ENCODE data around the gene STPG3. TPM values are rescaled to one million over a fixed set of nuclear protein-coding genes. Genes with fewer than 3 reads are reported as not detected.

Gene STPG3
- total and polyA plus RNA-seq, 2 of the 13 experiments (the other 11 are each of a cell fraction or from before 2014, with no cell fraction given): not detected

DNA sequence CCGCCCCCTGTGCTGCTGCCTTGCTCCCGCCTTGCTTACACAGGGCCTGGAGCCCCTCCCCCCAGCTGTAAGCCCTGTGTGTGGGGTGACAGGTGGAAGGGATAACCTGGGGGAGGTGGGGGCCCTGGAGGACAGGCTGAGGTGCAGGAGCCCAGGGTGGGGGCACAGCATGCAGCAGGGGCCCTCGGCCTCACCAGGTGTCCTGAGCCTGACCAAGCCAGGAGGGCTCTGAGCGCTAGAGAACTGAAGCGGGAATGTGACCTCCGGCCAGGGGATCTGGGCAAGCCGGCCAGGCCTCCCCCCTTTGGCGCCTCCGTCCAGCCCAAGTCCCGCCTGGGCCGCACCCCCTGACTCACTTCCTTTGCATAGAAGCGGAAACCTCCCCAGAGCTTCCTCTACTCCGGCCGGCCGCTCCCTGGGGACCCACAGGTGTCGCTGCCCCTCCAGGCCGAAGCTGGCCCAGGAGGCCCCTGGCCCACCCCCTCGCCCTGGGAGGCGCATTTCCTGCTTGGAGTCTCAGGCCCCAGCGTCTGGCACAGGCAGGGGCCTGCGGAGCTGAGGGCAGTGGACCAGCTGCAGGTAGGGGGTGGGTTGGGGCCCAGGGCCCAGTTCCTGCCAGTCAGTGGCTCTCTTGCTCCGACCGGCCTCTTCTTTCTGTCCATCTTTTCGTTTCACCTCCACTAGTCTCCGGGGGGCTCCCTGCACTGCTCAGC lies 26.4 kb downstream of the STPG3 start, which contains the start of gene TOR4A (continued):
- TF ChIP-seq SP2 (CRISPR knock-in tag; IDR thresholded peaks at IDR 0.05) (no peak), ZSCAN20 (CRISPR knock-in tag; IDR thresholded peaks at IDR 0.05; ENCODE audit: borderline replicate concordance) (peak; percentile 21), U2AF2 (IDR thresholded peaks at IDR 0.05; ENCODE audit: low read depth, low read length) (no peak), HNRNPH1 (optimal IDR thresholded peaks at IDR 0.05; ENCODE audit: low read depth, low read length) (no peak), DPF2 (CRISPR knock-in tag; IDR thresholded peaks at IDR 0.05; ENCODE audit: borderline replicate concordance, low read depth) (no peak), ZNF792 (CRISPR knock-in tag; IDR thresholded peaks at IDR 0.05) (peak; percentile 81; the same call in 1 of the 2 replicates), ZNF839 (CRISPR knock-in tag; IDR thresholded peaks at IDR 0.05; ENCODE audit: borderline replicate concordance) (no peak), ZNF496 (CRISPR knock-in tag; IDR thresholded peaks at IDR 0.05; ENCODE audit: insufficient replicate concordance) (no peak)
- TF ChIP-seq, protein P1, sequence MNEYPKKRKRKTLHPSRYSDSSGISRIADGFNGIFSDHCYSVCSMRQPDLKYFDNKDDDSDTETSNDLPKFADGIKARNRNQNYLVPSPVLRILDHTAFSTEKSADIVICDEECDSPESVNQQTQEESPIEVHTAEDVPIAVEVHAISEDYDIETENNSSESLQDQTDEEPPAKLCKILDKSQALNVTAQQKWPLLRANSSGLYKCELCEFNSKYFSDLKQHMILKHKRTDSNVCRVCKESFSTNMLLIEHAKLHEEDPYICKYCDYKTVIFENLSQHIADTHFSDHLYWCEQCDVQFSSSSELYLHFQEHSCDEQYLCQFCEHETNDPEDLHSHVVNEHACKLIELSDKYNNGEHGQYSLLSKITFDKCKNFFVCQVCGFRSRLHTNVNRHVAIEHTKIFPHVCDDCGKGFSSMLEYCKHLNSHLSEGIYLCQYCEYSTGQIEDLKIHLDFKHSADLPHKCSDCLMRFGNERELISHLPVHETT (CRISPR knock-in tag; conservative IDR thresholded peaks at IDR 0.05): peak; percentile 32; the same call in 1 of the 2 replicates
- TF ChIP-seq, protein P2, sequence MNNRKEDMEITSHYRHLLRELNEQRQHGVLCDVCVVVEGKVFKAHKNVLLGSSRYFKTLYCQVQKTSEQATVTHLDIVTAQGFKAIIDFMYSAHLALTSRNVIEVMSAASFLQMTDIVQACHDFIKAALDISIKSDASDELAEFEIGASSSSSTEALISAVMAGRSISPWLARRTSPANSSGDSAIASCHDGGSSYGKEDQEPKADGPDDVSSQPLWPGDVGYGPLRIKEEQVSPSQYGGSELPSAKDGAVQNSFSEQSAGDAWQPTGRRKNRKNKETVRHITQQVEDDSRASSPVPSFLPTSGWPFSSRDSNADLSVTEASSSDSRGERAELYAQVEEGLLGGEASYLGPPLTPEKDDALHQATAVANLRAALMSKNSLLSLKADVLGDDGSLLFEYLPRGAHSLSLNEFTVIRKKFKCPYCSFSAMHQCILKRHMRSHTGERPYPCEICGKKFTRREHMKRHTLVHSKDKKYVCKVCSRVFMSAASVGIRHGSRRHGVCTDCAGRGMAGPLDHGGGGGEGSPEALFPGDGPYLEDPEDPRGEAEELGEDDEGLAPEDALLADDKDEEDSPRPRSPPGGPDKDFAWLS (CRISPR knock-in tag; IDR thresholded peaks at IDR 0.05; ENCODE audit: borderline replicate concordance): no peak
- TF ChIP-seq, protein P3, sequence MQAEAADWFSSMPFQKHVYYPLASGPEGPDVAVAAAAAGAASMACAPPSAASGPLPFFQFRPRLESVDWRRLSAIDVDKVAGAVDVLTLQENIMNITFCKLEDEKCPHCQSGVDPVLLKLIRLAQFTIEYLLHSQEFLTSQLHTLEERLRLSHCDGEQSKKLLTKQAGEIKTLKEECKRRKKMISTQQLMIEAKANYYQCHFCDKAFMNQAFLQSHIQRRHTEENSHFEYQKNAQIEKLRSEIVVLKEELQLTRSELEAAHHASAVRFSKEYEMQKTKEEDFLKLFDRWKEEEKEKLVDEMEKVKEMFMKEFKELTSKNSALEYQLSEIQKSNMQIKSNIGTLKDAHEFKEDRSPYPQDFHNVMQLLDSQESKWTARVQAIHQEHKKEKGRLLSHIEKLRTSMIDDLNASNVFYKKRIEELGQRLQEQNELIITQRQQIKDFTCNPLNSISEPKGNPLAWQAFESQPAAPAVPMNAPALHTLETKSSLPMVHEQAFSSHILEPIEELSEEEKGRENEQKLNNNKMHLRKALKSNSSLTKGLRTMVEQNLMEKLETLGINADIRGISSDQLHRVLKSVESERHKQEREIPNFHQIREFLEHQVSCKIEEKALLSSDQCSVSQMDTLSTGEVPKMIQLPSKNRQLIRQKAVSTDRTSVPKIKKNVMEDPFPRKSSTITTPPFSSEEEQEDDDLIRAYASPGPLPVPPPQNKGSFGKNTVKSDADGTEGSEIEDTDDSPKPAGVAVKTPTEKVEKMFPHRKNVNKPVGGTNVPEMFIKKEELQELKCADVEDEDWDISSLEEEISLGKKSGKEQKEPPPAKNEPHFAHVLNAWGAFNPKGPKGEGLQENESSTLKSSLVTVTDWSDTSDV (CRISPR knock-in tag; IDR thresholded peaks at IDR 0.05): no peak; the same call in 1 of the 2 replicates
- TF ChIP-seq, protein P4, sequence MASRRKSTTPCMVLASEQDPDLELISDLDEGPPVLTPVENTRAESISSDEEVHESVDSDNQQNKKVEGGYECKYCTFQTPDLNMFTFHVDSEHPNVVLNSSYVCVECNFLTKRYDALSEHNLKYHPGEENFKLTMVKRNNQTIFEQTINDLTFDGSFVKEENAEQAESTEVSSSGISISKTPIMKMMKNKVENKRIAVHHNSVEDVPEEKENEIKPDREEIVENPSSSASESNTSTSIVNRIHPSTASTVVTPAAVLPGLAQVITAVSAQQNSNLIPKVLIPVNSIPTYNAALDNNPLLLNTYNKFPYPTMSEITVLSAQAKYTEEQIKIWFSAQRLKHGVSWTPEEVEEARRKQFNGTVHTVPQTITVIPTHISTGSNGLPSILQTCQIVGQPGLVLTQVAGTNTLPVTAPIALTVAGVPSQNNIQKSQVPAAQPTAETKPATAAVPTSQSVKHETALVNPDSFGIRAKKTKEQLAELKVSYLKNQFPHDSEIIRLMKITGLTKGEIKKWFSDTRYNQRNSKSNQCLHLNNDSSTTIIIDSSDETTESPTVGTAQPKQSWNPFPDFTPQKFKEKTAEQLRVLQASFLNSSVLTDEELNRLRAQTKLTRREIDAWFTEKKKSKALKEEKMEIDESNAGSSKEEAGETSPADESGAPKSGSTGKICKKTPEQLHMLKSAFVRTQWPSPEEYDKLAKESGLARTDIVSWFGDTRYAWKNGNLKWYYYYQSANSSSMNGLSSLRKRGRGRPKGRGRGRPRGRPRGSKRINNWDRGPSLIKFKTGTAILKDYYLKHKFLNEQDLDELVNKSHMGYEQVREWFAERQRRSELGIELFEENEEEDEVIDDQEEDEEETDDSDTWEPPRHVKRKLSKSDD (CRISPR knock-in tag; IDR thresholded peaks at IDR 0.05; ENCODE audit: low read depth): no peak
- TF ChIP-seq, protein P5, sequence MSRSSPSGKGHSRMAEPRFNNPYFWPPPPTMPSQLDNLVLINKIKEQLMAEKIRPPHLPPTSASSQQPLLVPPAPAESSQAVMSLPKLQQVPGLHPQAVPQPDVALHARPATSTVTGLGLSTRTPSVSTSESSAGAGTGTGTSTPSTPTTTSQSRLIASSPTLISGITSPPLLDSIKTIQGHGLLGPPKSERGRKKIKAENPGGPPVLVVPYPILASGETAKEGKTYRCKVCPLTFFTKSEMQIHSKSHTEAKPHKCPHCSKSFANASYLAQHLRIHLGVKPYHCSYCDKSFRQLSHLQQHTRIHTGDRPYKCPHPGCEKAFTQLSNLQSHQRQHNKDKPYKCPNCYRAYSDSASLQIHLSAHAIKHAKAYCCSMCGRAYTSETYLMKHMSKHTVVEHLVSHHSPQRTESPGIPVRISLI (CRISPR knock-in tag; IDR thresholded peaks at IDR 0.05; ENCODE audit: borderline replicate concordance): no peak

All from HepG2 (cell line).